Measurements from ENCODE around the gene MUC2.

GRCh38 chr11:1036931-1037330 is 37.7 kb upstream of the MUC2 start:
- no peak for TF ChIP-seq CTCF (IDR thresholded peaks at IDR 0.05)
- TF ChIP-seq POLR2A (IDR thresholded peaks at IDR 0.05): no peak
